Measurements from ENCODE around the gene NPM3.
"Not testable (repeated sequence)": the region's sequence is repeated elsewhere in the genome, so short reads cannot be mapped to it uniquely, and the experiment has no call there.

DNA sequence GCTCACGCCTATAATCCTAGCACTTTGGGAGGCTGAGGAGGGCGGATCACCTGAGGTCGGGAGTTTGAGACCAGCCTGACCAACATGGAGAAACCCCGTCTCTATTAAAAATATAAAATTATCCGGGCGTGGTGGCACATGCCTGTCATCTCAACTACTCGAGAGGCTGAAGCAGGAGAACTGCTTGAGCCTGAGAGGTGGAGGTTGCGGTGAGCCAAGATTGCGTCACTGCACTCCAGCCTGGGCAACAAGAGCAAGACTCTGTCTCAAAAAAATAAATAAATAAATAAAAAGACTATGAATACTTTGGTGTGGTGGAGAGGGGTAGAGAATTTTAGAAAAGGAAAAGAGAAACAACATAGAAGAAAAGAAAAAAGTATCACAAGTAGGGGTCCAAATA lies 6.0 kb upstream of the NPM3 start:
- TF ChIP-seq, protein P1, sequence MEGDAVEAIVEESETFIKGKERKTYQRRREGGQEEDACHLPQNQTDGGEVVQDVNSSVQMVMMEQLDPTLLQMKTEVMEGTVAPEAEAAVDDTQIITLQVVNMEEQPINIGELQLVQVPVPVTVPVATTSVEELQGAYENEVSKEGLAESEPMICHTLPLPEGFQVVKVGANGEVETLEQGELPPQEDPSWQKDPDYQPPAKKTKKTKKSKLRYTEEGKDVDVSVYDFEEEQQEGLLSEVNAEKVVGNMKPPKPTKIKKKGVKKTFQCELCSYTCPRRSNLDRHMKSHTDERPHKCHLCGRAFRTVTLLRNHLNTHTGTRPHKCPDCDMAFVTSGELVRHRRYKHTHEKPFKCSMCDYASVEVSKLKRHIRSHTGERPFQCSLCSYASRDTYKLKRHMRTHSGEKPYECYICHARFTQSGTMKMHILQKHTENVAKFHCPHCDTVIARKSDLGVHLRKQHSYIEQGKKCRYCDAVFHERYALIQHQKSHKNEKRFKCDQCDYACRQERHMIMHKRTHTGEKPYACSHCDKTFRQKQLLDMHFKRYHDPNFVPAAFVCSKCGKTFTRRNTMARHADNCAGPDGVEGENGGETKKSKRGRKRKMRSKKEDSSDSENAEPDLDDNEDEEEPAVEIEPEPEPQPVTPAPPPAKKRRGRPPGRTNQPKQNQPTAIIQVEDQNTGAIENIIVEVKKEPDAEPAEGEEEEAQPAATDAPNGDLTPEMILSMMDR (IDR thresholded peaks at IDR 0.05; ENCODE audit: low read length): not testable (repeated sequence)
- not testable (repeated sequence) for TF ChIP-seq EZH2 (optimal IDR thresholded peaks at IDR 0.05; ENCODE audit: low read depth, low read length)
